ENCODE results near the gene TRMT61B. TPM values are rescaled to one million over a fixed set of nuclear protein-coding genes. Genes with fewer than 3 reads are reported as not detected.

The TRMT61B gene
- total and polyA plus RNA-seq, 9 of the 15 experiments (the other 6 are each of a cell fraction or from before 2014, with no cell fraction given), result 13.2 to 28.3 (median 19.5) TPM

DNA sequence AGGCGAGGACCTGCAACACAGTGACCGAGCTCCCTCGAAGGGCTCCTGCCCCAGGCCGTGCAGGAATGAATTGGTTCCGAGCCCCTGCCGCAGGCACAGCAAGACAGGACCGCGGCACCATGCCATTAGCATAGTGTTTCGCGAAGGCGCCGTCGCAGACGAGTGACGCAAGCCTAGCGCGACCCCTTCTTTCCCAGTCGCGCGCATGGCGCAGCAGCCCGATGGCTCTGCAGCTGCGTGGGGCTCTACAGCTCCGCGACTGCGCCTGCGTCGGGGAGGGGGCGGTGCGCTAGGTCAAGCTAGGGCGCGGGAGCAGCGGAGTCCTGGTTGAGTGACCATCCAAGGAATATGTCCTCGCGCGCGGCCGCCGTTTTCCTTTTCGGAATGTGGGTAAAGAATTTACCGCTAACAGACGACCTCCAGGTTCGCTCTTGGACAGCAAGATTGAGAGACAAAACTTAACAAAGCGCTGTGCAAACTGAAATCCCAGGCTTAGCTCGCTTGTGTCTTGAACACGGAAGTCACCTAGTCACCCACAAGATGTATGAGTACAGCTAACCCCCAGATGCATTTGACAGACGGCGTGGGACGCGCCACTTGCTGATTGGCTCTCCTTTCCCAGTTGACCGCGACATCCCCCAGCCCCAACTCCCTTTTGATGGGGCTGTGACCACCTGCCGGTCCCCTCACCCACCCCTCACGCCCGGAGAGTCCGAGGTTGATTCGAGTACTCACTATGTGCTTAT, at the start of gene TRMT61B (continued):
- no peak for TF ChIP-seq GTF3C2 (IDR thresholded peaks at IDR 0.05; ENCODE audit: borderline replicate concordance, extremely low read depth, insufficient read length)
- TF ChIP-seq, protein P1, sequence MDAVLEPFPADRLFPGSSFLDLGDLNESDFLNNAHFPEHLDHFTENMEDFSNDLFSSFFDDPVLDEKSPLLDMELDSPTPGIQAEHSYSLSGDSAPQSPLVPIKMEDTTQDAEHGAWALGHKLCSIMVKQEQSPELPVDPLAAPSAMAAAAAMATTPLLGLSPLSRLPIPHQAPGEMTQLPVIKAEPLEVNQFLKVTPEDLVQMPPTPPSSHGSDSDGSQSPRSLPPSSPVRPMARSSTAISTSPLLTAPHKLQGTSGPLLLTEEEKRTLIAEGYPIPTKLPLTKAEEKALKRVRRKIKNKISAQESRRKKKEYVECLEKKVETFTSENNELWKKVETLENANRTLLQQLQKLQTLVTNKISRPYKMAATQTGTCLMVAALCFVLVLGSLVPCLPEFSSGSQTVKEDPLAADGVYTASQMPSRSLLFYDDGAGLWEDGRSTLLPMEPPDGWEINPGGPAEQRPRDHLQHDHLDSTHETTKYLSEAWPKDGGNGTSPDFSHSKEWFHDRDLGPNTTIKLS (IDR thresholded peaks at IDR 0.05; ENCODE audit: borderline replicate concordance, low read depth), result peak; percentile 19; the same call in 1 of the 2 replicates
- peak; percentile 43 for TF ChIP-seq FIP1L1 (IDR thresholded peaks at IDR 0.05; ENCODE audit: low read depth, low read length, poor library complexity, severe bottlenecking)
- peak; percentile 91 for TF ChIP-seq RB1 (IDR thresholded peaks at IDR 0.05; ENCODE audit: low read depth)
- 0 out of 2 replicates have a peak, but pooled peaks have one; percentile 46 for TF ChIP-seq ZNF766 (CRISPR knock-in tag; conservative IDR thresholded peaks at IDR 0.05)
- peak; percentile 86; the same call in 1 of the 2 replicates for TF ChIP-seq SREBF1 (IDR thresholded peaks at IDR 0.05; ENCODE audit: borderline replicate concordance, low read depth, low read length)
- TF ChIP-seq TAF9B (IDR thresholded peaks at IDR 0.05; ENCODE audit: partially characterized antibody), result peak; percentile 78
- no peak for TF ChIP-seq TEAD2 (tag; IDR thresholded peaks at IDR 0.05)
- TF ChIP-seq, protein P2, sequence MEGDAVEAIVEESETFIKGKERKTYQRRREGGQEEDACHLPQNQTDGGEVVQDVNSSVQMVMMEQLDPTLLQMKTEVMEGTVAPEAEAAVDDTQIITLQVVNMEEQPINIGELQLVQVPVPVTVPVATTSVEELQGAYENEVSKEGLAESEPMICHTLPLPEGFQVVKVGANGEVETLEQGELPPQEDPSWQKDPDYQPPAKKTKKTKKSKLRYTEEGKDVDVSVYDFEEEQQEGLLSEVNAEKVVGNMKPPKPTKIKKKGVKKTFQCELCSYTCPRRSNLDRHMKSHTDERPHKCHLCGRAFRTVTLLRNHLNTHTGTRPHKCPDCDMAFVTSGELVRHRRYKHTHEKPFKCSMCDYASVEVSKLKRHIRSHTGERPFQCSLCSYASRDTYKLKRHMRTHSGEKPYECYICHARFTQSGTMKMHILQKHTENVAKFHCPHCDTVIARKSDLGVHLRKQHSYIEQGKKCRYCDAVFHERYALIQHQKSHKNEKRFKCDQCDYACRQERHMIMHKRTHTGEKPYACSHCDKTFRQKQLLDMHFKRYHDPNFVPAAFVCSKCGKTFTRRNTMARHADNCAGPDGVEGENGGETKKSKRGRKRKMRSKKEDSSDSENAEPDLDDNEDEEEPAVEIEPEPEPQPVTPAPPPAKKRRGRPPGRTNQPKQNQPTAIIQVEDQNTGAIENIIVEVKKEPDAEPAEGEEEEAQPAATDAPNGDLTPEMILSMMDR (IDR thresholded peaks at IDR 0.05 in 2 of 3, conservative IDR thresholded peaks at IDR 0.05 in 1 of 3; ENCODE audit: insufficient read depth in 2 of 3, low read depth in 1 of 3, low read length in 3 of 3), result no peak
- TF ChIP-seq, protein P3, sequence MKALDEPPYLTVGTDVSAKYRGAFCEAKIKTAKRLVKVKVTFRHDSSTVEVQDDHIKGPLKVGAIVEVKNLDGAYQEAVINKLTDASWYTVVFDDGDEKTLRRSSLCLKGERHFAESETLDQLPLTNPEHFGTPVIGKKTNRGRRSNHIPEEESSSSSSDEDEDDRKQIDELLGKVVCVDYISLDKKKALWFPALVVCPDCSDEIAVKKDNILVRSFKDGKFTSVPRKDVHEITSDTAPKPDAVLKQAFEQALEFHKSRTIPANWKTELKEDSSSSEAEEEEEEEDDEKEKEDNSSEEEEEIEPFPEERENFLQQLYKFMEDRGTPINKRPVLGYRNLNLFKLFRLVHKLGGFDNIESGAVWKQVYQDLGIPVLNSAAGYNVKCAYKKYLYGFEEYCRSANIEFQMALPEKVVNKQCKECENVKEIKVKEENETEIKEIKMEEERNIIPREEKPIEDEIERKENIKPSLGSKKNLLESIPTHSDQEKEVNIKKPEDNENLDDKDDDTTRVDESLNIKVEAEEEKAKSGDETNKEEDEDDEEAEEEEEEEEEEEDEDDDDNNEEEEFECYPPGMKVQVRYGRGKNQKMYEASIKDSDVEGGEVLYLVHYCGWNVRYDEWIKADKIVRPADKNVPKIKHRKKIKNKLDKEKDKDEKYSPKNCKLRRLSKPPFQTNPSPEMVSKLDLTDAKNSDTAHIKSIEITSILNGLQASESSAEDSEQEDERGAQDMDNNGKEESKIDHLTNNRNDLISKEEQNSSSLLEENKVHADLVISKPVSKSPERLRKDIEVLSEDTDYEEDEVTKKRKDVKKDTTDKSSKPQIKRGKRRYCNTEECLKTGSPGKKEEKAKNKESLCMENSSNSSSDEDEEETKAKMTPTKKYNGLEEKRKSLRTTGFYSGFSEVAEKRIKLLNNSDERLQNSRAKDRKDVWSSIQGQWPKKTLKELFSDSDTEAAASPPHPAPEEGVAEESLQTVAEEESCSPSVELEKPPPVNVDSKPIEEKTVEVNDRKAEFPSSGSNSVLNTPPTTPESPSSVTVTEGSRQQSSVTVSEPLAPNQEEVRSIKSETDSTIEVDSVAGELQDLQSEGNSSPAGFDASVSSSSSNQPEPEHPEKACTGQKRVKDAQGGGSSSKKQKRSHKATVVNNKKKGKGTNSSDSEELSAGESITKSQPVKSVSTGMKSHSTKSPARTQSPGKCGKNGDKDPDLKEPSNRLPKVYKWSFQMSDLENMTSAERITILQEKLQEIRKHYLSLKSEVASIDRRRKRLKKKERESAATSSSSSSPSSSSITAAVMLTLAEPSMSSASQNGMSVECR (CRISPR knock-in tag; IDR thresholded peaks at IDR 0.05), result peak; percentile 92
- TF ChIP-seq SAP30 (IDR thresholded peaks at IDR 0.05; ENCODE audit: borderline replicate concordance, insufficient read depth, low read depth, low read length, poor library complexity, severe bottlenecking), result peak; percentile 42
- TF ChIP-seq ZNF589 (CRISPR knock-in tag; IDR thresholded peaks at IDR 0.05; ENCODE audit: low read depth), result no peak
- no peak for TF ChIP-seq HOXB6 (CRISPR knock-in tag; IDR thresholded peaks at IDR 0.05; ENCODE audit: borderline replicate concordance)
